Naive thymus-derived CD8-positive, alpha-beta T cell (primary cell): Measurements from ENCODE around the gene PNMA3. TPM values are rescaled to one million over a fixed set of nuclear protein-coding genes. Genes with fewer than 3 reads are reported as not detected.
"Not testable (repeated sequence)": the region's sequence is repeated elsewhere in the genome, so short reads cannot be mapped to it uniquely, and the experiment has no call there.

Experiments used
- ATAC-seq, 2 donors: fragments of 150-1000 bp; cut with Tn5 transposase in 1 of 2; sonication (Bioruptor Pico), chemical (Tn5 transposase) in 1 of 2; 1 replicate in 1 of 2; 2 replicates in 1 of 2; pipeline ENCODE4 v1.10.0; 2021; ENCODE audit warnings: mild to moderate bottlenecking in 2 of 2, moderate library complexity in 2 of 2
- POLR2A ChIA-PET: fragments of 350-600 bp; sonication (Branson Sonifier 250); formaldehyde crosslinking; loops from one replicate; lab custom pipeline; 2021; ENCODE audit warnings: antibody characterized with exemption; lab: Charles Lee
- DNase-seq, 10 donors: peaks; one replicate each; pipeline versions ENCODE4 v3.0.0 to v3.0.0-alpha.2; 2020 to 2022
- H3K27ac Mint-ChIP-seq, 10 donors: one replicate each; pipeline ENCODE4 v1.8.0; 2020 to 2022; ENCODE audit warnings: mild to moderate bottlenecking in 10 of 10, mixed read lengths in 10 of 10, moderate library complexity in 4 of 10, inconsistent platforms in 1 of 10
- H3K27me3 Mint-ChIP-seq, 5 donors: one replicate each; pipeline ENCODE4 v1.8.0; 2021 to 2022; ENCODE audit warnings: mixed read lengths in 5 of 5
- H3K36me3 Mint-ChIP-seq, 3 donors: one replicate each; pipeline ENCODE4 v1.8.0; 2020 to 2022; ENCODE audit warnings: mixed read lengths in 3 of 3, mild to moderate bottlenecking in 2 of 3, inconsistent platforms in 1 of 3
- H3K4me1 Mint-ChIP-seq, 4 donors: one replicate each; pipeline ENCODE4 v1.8.0; 2021 to 2022; ENCODE audit warnings: mixed read lengths in 4 of 4
- H3K4me3 Mint-ChIP-seq, 10 donors: one replicate each; pipeline ENCODE4 v1.8.0; 2020 to 2022; ENCODE audit warnings: mild to moderate bottlenecking in 10 of 10, mixed read lengths in 10 of 10, moderate library complexity in 6 of 10, inconsistent platforms in 1 of 10
- H3K9me3 Mint-ChIP-seq, 9 donors: one replicate each; pipeline ENCODE4 v1.8.0; 2020 to 2022; ENCODE audit warnings: mixed read lengths in 9 of 9, mild to moderate bottlenecking in 3 of 9, inconsistent platforms in 1 of 9, moderate library complexity in 1 of 9
- polyA plus RNA-seq, 3 donors: library from polyadenylated mRNA; unstranded; fragments of 300-500 nt; fragmentation: Illumina TruSeq; gene quantifications; one replicate each; pipeline ENCODE4 v1.2.3, GENCODE V29; 2021
- total RNA-seq, 8 experiments: library from RNA in 2 of 8; stranded (reverse) in 2 of 8; gene quantifications; one replicate each; pipeline ENCODE4 v1.2.3 and lab custom pipeline; 2021 to 2026

PNMA3 gene
- total and polyA plus RNA-seq, 5 experiments from 2014 or later: 0.09 to 9.4 (median 0.40) TPM

- Mint-ChIP-seq H3K4me3 (peak overlapping the region in 4 of 10 donors; percentile 22 to 34 (median 30)), H3K27ac (no peak overlapping the region)
Measured at GRCh38 chrX:153057281-153057680, 1.0 kb downstream of the PNMA3 start.

GRCh38 chrX:153059191-153060094 is 3.2 kb downstream of the PNMA3 start:
- Mint-ChIP-seq H3K36me3 (peaks cover 0 to 4% (median 0%) of the 10 kb centered on the region in 3 donors), H3K27ac (peak overlapping the region in 1 of 10 donors; percentile 2), H3K4me1 (peaks cover 0 to 4% (median 3%) of the 10 kb centered on the region in 4 donors), H3K27me3 (peaks cover 0 to 9% (median 2%) of the 10 kb centered on the region in 5 donors), H3K9me3 (no peaks in the 10 kb centered on the region), H3K4me3 (no peak overlapping the region)
- POLR2A ChIA-PET: no interaction called here
- DNase-seq (no peak), ATAC-seq (no peak)

More at GRCh38 chrX:153057281-153057680, 1.0 kb downstream of the PNMA3 start:
- Mint-ChIP-seq H3K4me1 (peaks cover 0 to 4% (median 3%) of the 10 kb centered on the region in 4 donors), H3K27me3 (peaks cover 0 to 9% (median 2%) of the 10 kb centered on the region in 5 donors), H3K36me3 (peaks cover 0 to 4% (median 0%) of the 10 kb centered on the region in 3 donors), H3K9me3 (no peaks in the 10 kb centered on the region)
- POLR2A ChIA-PET: no interaction called here
- DNase-seq (no peak), ATAC-seq (no peak)

GRCh38 chrX:153060095-153060445 is 3.8 kb downstream of the PNMA3 start:
- DNase-seq (no peak), ATAC-seq (no peak)
- no peak overlapping the region for H3K27ac Mint-ChIP-seq
- no peaks in the 10 kb centered on the region for H3K9me3 Mint-ChIP-seq
- POLR2A ChIA-PET: no interaction called here
- peaks cover 0 to 4% (median 3%) of the 10 kb centered on the region in 4 donors for H3K4me1 Mint-ChIP-seq
- peaks cover 0 to 9% (median 2%) of the 10 kb centered on the region in 5 donors for H3K27me3 Mint-ChIP-seq
- H3K4me3 Mint-ChIP-seq: no peak overlapping the region
- peaks cover 0 to 2% (median 0%) of the 10 kb centered on the region in 3 donors for H3K36me3 Mint-ChIP-seq

- Mint-ChIP-seq H3K4me3 (no peak overlapping the region), H3K9me3 (no peaks in the 10 kb centered on the region), H3K27me3 (peaks cover 0 to 9% (median 2%) of the 10 kb centered on the region in 5 donors), H3K36me3 (peaks cover 0 to 2% (median 0%) of the 10 kb centered on the region in 3 donors), H3K27ac (no peak overlapping the region), H3K4me1 (peaks cover 0 to 4% (median 3%) of the 10 kb centered on the region in 4 donors)
- DNase-seq (no peak), ATAC-seq (no peak)
- POLR2A ChIA-PET: no interaction called here
Measured at GRCh38 chrX:153061732-153062131, 5.5 kb downstream of the PNMA3 start.

- H3K4me3 Mint-ChIP-seq: no peak overlapping the region
- peaks cover 0 to under 1% (median 0%) of the 10 kb centered on the region in 5 donors for H3K27me3 Mint-ChIP-seq
- DNase-seq (no peak), ATAC-seq (no peak)
- POLR2A ChIA-PET: no interaction called here
- no peaks in the 10 kb centered on the region for H3K9me3 Mint-ChIP-seq
- no peaks in the 10 kb centered on the region for H3K36me3 Mint-ChIP-seq
- no peak overlapping the region for H3K27ac Mint-ChIP-seq
- no peaks in the 10 kb centered on the region for H3K4me1 Mint-ChIP-seq
Measured at GRCh38 chrX:153063315-153063714, 7.0 kb downstream of the PNMA3 start.

- Mint-ChIP-seq H3K4me3 (no peak overlapping the region), H3K27ac (no peak overlapping the region), H3K36me3 (no peaks in the 10 kb centered on the region), H3K4me1 (no peaks in the 10 kb centered on the region), H3K27me3 (no peaks in the 10 kb centered on the region), H3K9me3 (no peaks in the 10 kb centered on the region)
- POLR2A ChIA-PET: no interaction called here
- ATAC-seq (no peak), DNase-seq (no peak)
Measured at GRCh38 chrX:153064061-153064460, 7.8 kb downstream of the PNMA3 start.

- POLR2A ChIA-PET: no interaction called here
- ATAC-seq (no peak), DNase-seq (no peak)
- Mint-ChIP-seq H3K9me3 (no peaks in the 10 kb centered on the region), H3K27me3 (no peaks in the 10 kb centered on the region), H3K4me1 (no peaks in the 10 kb centered on the region), H3K36me3 (no peaks in the 10 kb centered on the region), H3K4me3 (no peak overlapping the region), H3K27ac (no peak overlapping the region)
Measured at GRCh38 chrX:153065389-153065788, 9.1 kb downstream of the PNMA3 start.

DNA sequence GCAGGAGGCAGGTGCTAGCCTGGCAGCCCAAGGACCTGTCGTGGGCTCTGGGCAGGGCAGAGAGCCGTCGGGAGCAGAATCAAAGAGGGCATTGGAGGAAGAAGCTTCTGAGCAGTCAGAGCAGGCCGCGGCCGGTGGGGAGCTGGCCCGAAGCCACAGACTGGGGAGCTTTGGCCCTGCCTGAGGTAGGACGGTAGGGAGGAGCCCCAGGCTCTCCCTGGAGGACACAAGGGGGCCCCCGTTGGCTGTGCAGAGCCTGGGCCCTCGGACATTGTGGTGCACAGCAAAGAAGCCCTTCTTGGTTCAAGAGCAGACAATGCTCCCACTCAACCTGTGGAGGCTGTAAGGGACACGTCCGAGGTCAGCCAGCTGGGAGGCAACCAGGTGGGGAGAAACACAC is 10.1 kb downstream of the PNMA3 start:
- H3K27me3 Mint-ChIP-seq, H3K4me1 Mint-ChIP-seq, ATAC-seq, H3K9me3 Mint-ChIP-seq, DNase-seq, POLR2A ChIA-PET, H3K36me3 Mint-ChIP-seq, H3K4me3 Mint-ChIP-seq, H3K27ac Mint-ChIP-seq: not testable (repeated sequence)

GRCh38 chrX:153071909-153072583 is 15.8 kb downstream of the PNMA3 start, which contains the start of gene PNMA6A:
Gene PNMA6A, plus strand, starts transcription at chrX:153072454. Its CDS starts 609 bp downstream, at chrX:153073063.
- DNase-seq, POLR2A ChIA-PET, H3K27me3 Mint-ChIP-seq, H3K27ac Mint-ChIP-seq, H3K4me1 Mint-ChIP-seq, H3K9me3 Mint-ChIP-seq, H3K36me3 Mint-ChIP-seq, H3K4me3 Mint-ChIP-seq: not testable (repeated sequence)
- ATAC-seq: peak; percentile 87 to 88

GRCh38 chrX:153073331-153073730 is 17.1 kb downstream of the PNMA3 start:
- POLR2A ChIA-PET, H3K4me1 Mint-ChIP-seq, H3K27ac Mint-ChIP-seq, H3K36me3 Mint-ChIP-seq, ATAC-seq, H3K9me3 Mint-ChIP-seq, H3K27me3 Mint-ChIP-seq, H3K4me3 Mint-ChIP-seq, DNase-seq: not testable (repeated sequence)

- peak overlapping the region in 2 of 10 donors; percentile 20 to 48 for H3K4me3 Mint-ChIP-seq
- peaks cover 0 to 6% (median 0%) of the 10 kb centered on the region in 5 donors for H3K27me3 Mint-ChIP-seq
- POLR2A ChIA-PET: interaction anchor here (0.5 kb wide), 1 partner anchor 1880 kb away, joined by 3 read pairs; no protein-coding TSS in a partner anchor
Measured at GRCh38 chrX:153074262-153074899, 18.1 kb downstream of the PNMA3 start.

GRCh38 chrX:153074935-153075334 is 18.7 kb downstream of the PNMA3 start:
- Mint-ChIP-seq H3K27ac (no peak overlapping the region), H3K4me1 (no peaks in the 10 kb centered on the region), H3K9me3 (no peaks in the 10 kb centered on the region), H3K36me3 (no peaks in the 10 kb centered on the region), H3K4me3 (peak overlapping the region in 2 of 10 donors; percentile 12 to 48), H3K27me3 (peaks cover 0 to 6% (median 0%) of the 10 kb centered on the region in 5 donors)
- ATAC-seq (no peak), DNase-seq (no peak)
- POLR2A ChIA-PET: no interaction called here

More at GRCh38 chrX:153074262-153074899, 18.1 kb downstream of the PNMA3 start:
- no peak overlapping the region for H3K27ac Mint-ChIP-seq
- H3K36me3 Mint-ChIP-seq: no peaks in the 10 kb centered on the region
- ATAC-seq (no peak), DNase-seq (no peak)
- no peaks in the 10 kb centered on the region for H3K9me3 Mint-ChIP-seq
- no peaks in the 10 kb centered on the region for H3K4me1 Mint-ChIP-seq
